Ectodermal cell (in vitro differentiated cells): Measurements from ENCODE around the gene MARS1.

ENCODE experiments used
- H3K27ac ChIP-seq: 2 replicates; pipeline ENCODE4 v1.7.0; 2013; ENCODE audit warnings: mild to moderate bottlenecking, low read depth, low read length; ENCODE audit not compliant: insufficient read depth, poor library complexity, severe bottlenecking
- H3K27me3 ChIP-seq: 2 replicates; pipeline ENCODE4 v1.7.0; 2013; ENCODE audit warnings: mild to moderate bottlenecking, low read length; ENCODE audit not compliant: insufficient read depth, control insufficient read depth, poor library complexity, severe bottlenecking
- H3K36me3 ChIP-seq: one replicate; pipeline ENCODE4 v1.7.0; 2013; ENCODE audit warnings: low read length; ENCODE audit not compliant: control insufficient read depth, insufficient read depth
- H3K4me1 ChIP-seq: one replicate; pipeline ENCODE4 v1.7.0; 2013; ENCODE audit warnings: low read length; ENCODE audit not compliant: control insufficient read depth, insufficient read depth
- H3K4me3 ChIP-seq: 2 replicates; pipeline ENCODE4 v1.7.0; 2013; ENCODE audit warnings: low read depth, low read length, control low read depth; ENCODE audit not compliant: insufficient read depth
- H3K9me3 ChIP-seq: 2 replicates; pipeline ENCODE4 v1.7.0; 2013; ENCODE audit warnings: mild to moderate bottlenecking, low read length, moderate library complexity; ENCODE audit not compliant: control insufficient read depth
- WGBS, 2 experiments: methylation state at CpG; one replicate each; pipeline ENCODE4 v1.1.7; 2013; ENCODE audit warnings: missing lambda C conversion rate in 2 of 2; 5-methylcytosine and 5-hydroxymethylcytosine counted together

The MARS1 gene

GRCh38 chr12:57473392-57473791 is 14.5 kb upstream of the MARS1 start:
- H3K36me3 ChIP-seq: no peaks in the 10 kb centered on the region
- 78 to 93% methylated on average over 3 of the region's 3 CpGs for WGBS, 2 experiments
- H3K9me3 ChIP-seq: no peaks in the 10 kb centered on the region
- no peak overlapping the region for H3K27ac ChIP-seq
- H3K27me3 ChIP-seq: peaks cover 66% of the 10 kb centered on the region
- H3K4me3 ChIP-seq: no peak overlapping the region
- peaks cover 9% of the 10 kb centered on the region for H3K4me1 ChIP-seq

DNA sequence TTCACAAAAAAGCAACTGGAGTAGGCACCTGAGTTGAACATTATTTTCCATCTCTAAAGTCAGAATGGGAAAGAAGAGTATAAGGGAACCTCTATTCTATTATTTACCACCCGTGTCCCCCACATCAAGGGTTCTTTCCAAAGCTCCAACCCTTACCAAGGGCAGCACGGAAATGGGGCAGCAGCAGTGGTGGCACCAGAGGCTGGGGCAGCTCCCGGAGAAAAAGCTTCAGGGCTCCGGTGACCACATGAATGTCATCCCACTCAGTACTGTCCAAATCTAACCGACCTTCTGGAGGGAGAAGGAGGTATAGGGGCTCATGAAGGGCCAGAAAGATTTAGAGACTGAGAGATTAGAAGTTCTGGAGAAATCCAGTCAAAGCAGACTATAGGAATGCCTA is 14.0 kb upstream of the MARS1 start:
- H3K27me3 ChIP-seq: peaks cover 71% of the 10 kb centered on the region
- no peaks in the 10 kb centered on the region for H3K36me3 ChIP-seq
- 89 to 91% methylated on average over 5 of the region's 5 CpGs for WGBS, 2 experiments
- H3K27ac ChIP-seq: no peak overlapping the region
- no peak overlapping the region for H3K4me3 ChIP-seq
- peaks cover 9% of the 10 kb centered on the region for H3K4me1 ChIP-seq
- no peaks in the 10 kb centered on the region for H3K9me3 ChIP-seq

GRCh38 chr12:57474430-57474829 is 13.4 kb upstream of the MARS1 start:
- Histone ChIP-seq H3K27ac (no peak overlapping the region), H3K27me3 (peaks cover 76% of the 10 kb centered on the region), H3K4me1 (peaks cover 9% of the 10 kb centered on the region), H3K4me3 (no peak overlapping the region), H3K36me3 (no peaks in the 10 kb centered on the region), H3K9me3 (no peaks in the 10 kb centered on the region)
- WGBS, 2 experiments: 91 to 95% methylated on average over 8 of the region's 8 CpGs

- 69 to 73% methylated on average over 7 of the region's 7 CpGs for WGBS, 2 experiments
- Histone ChIP-seq H3K9me3 (no peaks in the 10 kb centered on the region), H3K4me1 (peaks cover 9% of the 10 kb centered on the region), H3K4me3 (peak overlapping the region; percentile 24), H3K27me3 (peaks cover 76% of the 10 kb centered on the region), H3K36me3 (no peaks in the 10 kb centered on the region), H3K27ac (no peak overlapping the region)
Observed at GRCh38 chr12:57474862-57475261, 13.0 kb upstream of the MARS1 start.

GRCh38 chr12:57475271-57476161 is 12.4 kb upstream of the MARS1 start:
- H3K4me1 ChIP-seq: peaks cover 9% of the 10 kb centered on the region
- H3K4me3 ChIP-seq: peak overlapping the region; percentile 24
- peaks cover 76% of the 10 kb centered on the region for H3K27me3 ChIP-seq
- 2% methylated on average over 84 of the region's 84 CpGs for WGBS, 2 experiments
- no peaks in the 10 kb centered on the region for H3K36me3 ChIP-seq
- H3K9me3 ChIP-seq: no peaks in the 10 kb centered on the region
- H3K27ac ChIP-seq: no peak overlapping the region

DNA sequence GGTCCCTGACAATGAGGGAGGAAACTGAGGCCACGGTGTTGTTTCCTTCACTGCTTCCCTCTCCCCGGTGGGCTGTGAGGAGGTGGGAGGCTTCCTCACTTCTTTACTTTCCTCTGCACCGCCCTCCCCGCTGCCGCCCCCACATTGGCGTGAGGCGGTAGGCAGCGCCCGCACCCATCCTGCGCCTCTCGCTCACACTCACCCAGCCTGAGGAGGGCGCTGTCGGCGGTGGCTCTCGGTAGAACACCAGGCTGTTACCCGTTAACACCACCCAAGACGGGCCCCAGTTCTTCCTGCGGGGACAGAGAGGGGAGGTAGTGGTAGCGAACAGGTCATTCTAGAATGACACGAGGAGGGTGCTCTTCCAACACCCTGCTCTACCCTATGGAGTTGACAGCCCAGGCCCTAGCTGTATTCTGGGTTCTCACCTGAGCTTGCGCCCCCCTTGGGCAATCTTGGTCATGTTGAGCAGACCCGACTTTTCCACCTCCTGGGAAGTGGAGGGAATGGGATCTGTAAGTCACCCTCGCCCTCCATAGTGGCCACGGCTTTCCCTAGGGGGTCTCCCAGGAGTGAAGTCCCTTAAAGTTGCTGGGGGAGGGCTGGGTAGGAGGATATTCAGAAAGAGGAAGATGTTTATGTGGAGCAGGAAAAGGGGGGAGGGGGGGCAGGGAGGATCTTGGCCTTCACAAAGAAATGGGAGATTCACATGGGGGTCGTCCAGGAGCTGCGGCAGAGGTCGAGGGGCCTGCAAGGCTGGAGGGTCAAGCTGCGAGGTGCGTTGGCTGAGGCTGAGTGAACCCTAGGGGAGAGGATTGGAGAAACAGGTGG is 11.5 kb upstream of the MARS1 start:
- H3K27me3 ChIP-seq: peaks cover 76% of the 10 kb centered on the region
- H3K4me3 ChIP-seq: peak overlapping the region; percentile 24
- peaks cover 9% of the 10 kb centered on the region for H3K4me1 ChIP-seq
- 38 to 41% methylated on average over 29 of the region's 29 CpGs for whole genome bisulfite sequencing, 2 experiments
- no peaks in the 10 kb centered on the region for H3K36me3 ChIP-seq
- H3K9me3 ChIP-seq: no peaks in the 10 kb centered on the region
- no peak overlapping the region for H3K27ac ChIP-seq

DNA sequence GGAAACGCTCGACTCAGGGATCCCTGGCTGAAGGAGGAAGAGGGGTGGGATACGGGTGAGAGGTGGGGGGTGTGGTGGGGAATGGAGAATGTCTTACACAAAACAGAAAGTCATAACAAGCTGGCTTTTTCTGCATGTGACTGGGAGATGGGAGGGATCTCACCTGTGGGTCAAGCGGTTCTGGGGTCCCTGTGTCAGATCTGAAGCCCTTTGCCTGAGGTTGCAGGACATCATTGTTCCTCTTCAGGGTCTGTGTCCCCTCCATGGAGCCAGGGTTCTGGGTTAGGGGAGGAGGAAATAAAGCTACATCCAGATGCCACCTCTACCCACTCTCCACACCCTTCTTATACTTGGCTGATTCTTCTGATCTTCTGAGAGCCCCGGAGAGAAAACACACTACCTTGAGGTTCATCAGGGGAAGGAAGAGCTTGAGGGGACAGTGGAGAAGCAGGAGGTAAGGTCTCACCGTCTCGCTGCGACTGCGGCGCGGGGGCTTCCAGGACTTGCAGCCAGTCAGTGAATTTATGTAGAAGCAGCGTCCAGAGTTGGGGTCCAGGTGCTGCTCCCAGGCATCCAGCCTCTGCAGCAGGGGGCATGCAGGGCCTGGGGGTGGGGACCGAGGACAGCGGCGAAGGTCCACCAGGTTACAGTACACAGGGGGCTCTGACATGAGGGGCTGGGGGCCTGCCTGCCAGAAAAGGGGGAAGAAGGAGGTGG is 10.7 kb upstream of the MARS1 start:
- no peaks in the 10 kb centered on the region for H3K9me3 ChIP-seq
- H3K36me3 ChIP-seq: no peaks in the 10 kb centered on the region
- H3K27me3 ChIP-seq: peaks cover 72% of the 10 kb centered on the region
- H3K27ac ChIP-seq: no peak overlapping the region
- WGBS, 2 experiments: 90 to 93% methylated on average over 15 of the region's 15 CpGs
- H3K4me1 ChIP-seq: peaks cover 9% of the 10 kb centered on the region
- H3K4me3 ChIP-seq: no peak overlapping the region

DNA sequence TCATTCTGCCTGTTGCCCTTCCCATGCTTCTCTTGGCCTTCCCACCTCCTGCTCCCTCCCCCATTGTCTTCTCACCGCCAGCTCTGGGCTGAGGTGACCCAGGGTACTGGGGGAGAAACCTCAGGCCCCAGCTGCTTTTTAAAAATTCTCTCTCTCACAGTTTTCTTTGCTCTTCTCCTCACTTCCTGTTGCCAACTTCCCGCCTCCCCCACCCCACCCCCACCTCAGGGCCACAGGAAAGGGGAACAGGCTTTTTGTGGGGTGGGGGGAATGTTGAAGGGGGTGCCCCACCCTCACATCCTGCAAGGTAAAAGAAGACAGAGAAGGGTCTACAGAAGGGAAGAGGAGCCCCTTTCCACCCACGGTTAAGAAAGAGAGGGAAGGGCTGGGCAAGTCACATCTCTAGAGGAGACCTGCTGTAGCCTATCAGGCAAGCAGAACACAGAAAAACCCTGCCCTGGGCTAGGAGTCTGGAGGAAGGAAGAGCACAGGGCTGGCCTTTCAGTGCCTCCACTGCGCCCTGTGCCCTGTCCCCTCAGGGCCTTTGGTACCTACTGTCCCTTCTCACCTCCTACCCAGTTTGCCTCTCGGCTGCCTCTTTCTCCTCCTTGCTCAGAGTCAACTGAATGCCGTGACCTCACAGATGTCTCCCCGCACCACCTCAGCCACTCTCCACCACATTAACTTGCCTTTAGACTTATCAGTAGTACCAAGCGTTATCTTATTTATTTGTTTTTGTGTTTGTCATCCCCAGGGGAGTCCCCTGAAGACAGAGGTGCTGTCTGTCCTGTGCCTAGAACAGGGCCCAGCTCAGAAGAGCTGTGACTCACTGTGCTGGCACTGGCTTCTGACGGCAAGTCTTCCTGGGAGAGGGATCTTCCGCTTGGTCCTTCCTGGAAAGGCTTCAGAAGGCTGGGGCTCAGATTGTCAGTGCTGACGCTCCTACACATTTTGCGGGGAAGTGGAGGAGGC is 9.9 kb upstream of the MARS1 start:
- Histone ChIP-seq H3K36me3 (no peaks in the 10 kb centered on the region), H3K27me3 (peaks cover 64% of the 10 kb centered on the region), H3K9me3 (no peaks in the 10 kb centered on the region), H3K27ac (no peak overlapping the region), H3K4me3 (no peak overlapping the region), H3K4me1 (peaks cover 9% of the 10 kb centered on the region)
- 84 to 89% methylated on average over 11 of the region's 12 CpGs for WGBS, 2 experiments

- Histone ChIP-seq H3K4me1 (peaks cover 9% of the 10 kb centered on the region), H3K27me3 (peaks cover 54% of the 10 kb centered on the region), H3K9me3 (no peaks in the 10 kb centered on the region), H3K4me3 (no peak overlapping the region), H3K27ac (no peak overlapping the region), H3K36me3 (no peaks in the 10 kb centered on the region)
- 89 to 92% methylated on average over 10 of the region's 10 CpGs for WGBS, 2 experiments
Observed at GRCh38 chr12:57479043-57479375, 8.9 kb upstream of the MARS1 start.
